GM23338 (cell line): ENCODE data around the gene MOSPD2. TPM values are rescaled to one million over a fixed set of nuclear protein-coding genes. Genes with fewer than 3 reads are reported as not detected.
A peak's percentile ranks its signal among the peaks of the same experiment; 100 is the strongest.

Experiments used
- ATAC-seq: fragments of 200-7000 bp; cut with Tn5 transposase; 3 replicates; pipeline ENCODE4 v1.9.1; 2020
- DNase-seq: peaks from one replicate; pipeline ENCODE4 v3.0.0-alpha.2; 2015; ENCODE audit warnings: low spot score
- H2AFZ ChIP-seq: fragments of 200-600 bp; sonication (generic); 2 replicates; pipeline ENCODE4 v1.8.0; 2016; ENCODE audit warnings: antibody characterized with exemption, mild to moderate bottlenecking, moderate library complexity
- H3F3A ChIP-seq: fragments of 200-600 bp; sonication (generic); replicated peaks from 2 replicates; pipeline ENCODE4 v1.8.0; 2017; ENCODE audit warnings: antibody characterized with exemption, mixed run types, low read depth
- H3K27ac ChIP-seq: fragments of 200-600 bp; sonication (generic); 2 replicates; pipeline ENCODE4 v1.6.1; 2016; ENCODE audit warnings: low read depth
- H3K27me3 ChIP-seq: fragments of 200-600 bp; sonication (generic); 2 replicates; pipeline ENCODE4 v1.8.0; 2016; ENCODE audit warnings: mild to moderate bottlenecking, mixed run types, moderate library complexity; ENCODE audit not compliant: insufficient read depth
- H3K36me3 ChIP-seq: fragments of 200-600 bp; sonication (generic); 2 replicates; pipeline ENCODE4 v1.8.0; 2016; ENCODE audit warnings: mild to moderate bottlenecking; ENCODE audit not compliant: insufficient read depth
- H3K4me1 ChIP-seq: fragments of 200-600 bp; sonication (generic); 2 replicates; pipeline ENCODE4 v1.8.0; 2016; ENCODE audit warnings: mild to moderate bottlenecking, moderate library complexity; ENCODE audit not compliant: insufficient read depth
- H3K4me2 ChIP-seq: fragments of 200-600 bp; sonication (generic); 2 replicates; pipeline ENCODE4 v1.7.1; 2017; ENCODE audit warnings: mixed run types
- H3K4me3 ChIP-seq: fragments of 200-600 bp; sonication (generic); 2 replicates; pipeline ENCODE4 v1.6.1; 2016; ENCODE audit warnings: mixed run types
- H3K79me2 ChIP-seq: fragments of 200-600 bp; sonication (generic); replicated peaks from 2 replicates; pipeline ENCODE4 v1.8.0; 2017; ENCODE audit warnings: mild to moderate bottlenecking; ENCODE audit not compliant: insufficient read depth
- H3K9me2 ChIP-seq: fragments of 200-600 bp; sonication (generic); 2 replicates; pipeline ENCODE4 v1.8.0; 2017; ENCODE audit not compliant: insufficient read depth
- H4K20me1 ChIP-seq: fragments of 200-600 bp; sonication (generic); replicated peaks from 2 replicates; pipeline ENCODE4 v1.8.0; 2017; ENCODE audit warnings: mild to moderate bottlenecking; ENCODE audit not compliant: insufficient read depth
- H3K27ac Mint-ChIP-seq: 2 replicates; pipeline ENCODE4 v1.8.0; 2020; ENCODE audit warnings: inconsistent platforms, mild to moderate bottlenecking, moderate library complexity, mixed read lengths
- H3K27me3 Mint-ChIP-seq: 3 replicates; pipeline ENCODE4 v1.8.0; 2022; ENCODE audit warnings: low read depth, mild to moderate bottlenecking, moderate library complexity, mixed read lengths, inconsistent platforms; ENCODE audit not compliant: insufficient read depth, poor library complexity
- H3K36me3 Mint-ChIP-seq: 3 replicates; pipeline ENCODE4 v1.8.0; 2021; ENCODE audit warnings: low read depth, mild to moderate bottlenecking, inconsistent platforms, moderate library complexity, mixed read lengths
- H3K4me1 Mint-ChIP-seq: 3 replicates; pipeline ENCODE4 v1.8.0; 2020; ENCODE audit warnings: mild to moderate bottlenecking, inconsistent platforms, mixed read lengths
- H3K4me3 Mint-ChIP-seq: 3 replicates; pipeline ENCODE4 v1.8.0; 2021; ENCODE audit warnings: moderate library complexity, mild to moderate bottlenecking, inconsistent platforms, mixed read lengths
- H3K9me3 Mint-ChIP-seq: 3 replicates; pipeline ENCODE4 v1.8.0; 2020; ENCODE audit warnings: moderate library complexity, mild to moderate bottlenecking, inconsistent platforms, mixed read lengths
- CREB1 ChIP-seq: fragments of 250-450 bp; sonication (Bioruptor Pico); IDR thresholded peaks from 2 replicates; pipeline ENCODE4 v1.5.0; 2020; ENCODE audit warnings: low read depth, mild to moderate bottlenecking, moderate library complexity
- EZH2 ChIP-seq: fragments of 200-600 bp; sonication (generic); IDR thresholded peaks from one replicate; pipeline ENCODE4 v1.8.0; 2017; ENCODE audit warnings: antibody characterized with exemption, mild to moderate bottlenecking, low read depth; ENCODE audit not compliant: unreplicated experiment
- EZH2phosphoT487 ChIP-seq: fragments of 200-600 bp; sonication (generic); IDR thresholded peaks from one replicate; pipeline ENCODE4 v1.8.1; 2018; ENCODE audit warnings: antibody characterized with exemption; ENCODE audit not compliant: unreplicated experiment
- JUNB ChIP-seq: IDR thresholded peaks from one replicate; pipeline ENCODE4 v1.6.1; 2016; ENCODE audit warnings: antibody characterized with exemption; ENCODE audit not compliant: unreplicated experiment
- NANOG ChIP-seq: IDR thresholded peaks from 2 replicates; pipeline ENCODE4 v1.6.1; 2016; ENCODE audit warnings: antibody characterized with exemption, borderline replicate concordance
- POLR2AphosphoS5 ChIP-seq: IDR thresholded peaks from 2 replicates; pipeline ENCODE4 v1.6.1; 2016; ENCODE audit warnings: antibody characterized with exemption, low read depth
- STAT1 ChIP-seq: IDR thresholded peaks from one replicate; pipeline ENCODE4 v1.6.1; 2016; ENCODE audit warnings: antibody characterized with exemption; ENCODE audit not compliant: unreplicated experiment
- ZNF114 ChIP-seq: fragments of 250-450 bp; sonication (Bioruptor Pico); IDR thresholded peaks from 2 replicates; pipeline ENCODE4 v1.5.0; 2020; ENCODE audit warnings: mild to moderate bottlenecking, moderate library complexity
- ZNF331 ChIP-seq: fragments of 250-450 bp; sonication (Bioruptor Pico); IDR thresholded peaks from 2 replicates; pipeline ENCODE4 v1.5.0; 2020; ENCODE audit warnings: low read depth, mild to moderate bottlenecking, moderate library complexity
- ZNF462 ChIP-seq: fragments of 250-450 bp; sonication (Bioruptor Pico); IDR thresholded peaks from 2 replicates; pipeline ENCODE4 v1.5.0; 2020; ENCODE audit warnings: mild to moderate bottlenecking, moderate library complexity
- polyA plus RNA-seq: library from polyadenylated mRNA; unstranded; fragments of >200 nt; fragmentation: Nextera tagmentation; extraction: Ambion mirVana; gene quantifications from 2 replicates; pipeline ENCODE4 v1.2.1, GENCODE V29; 2016
- total RNA-seq: library from RNA; depleted of rRNA; stranded (reverse); fragments of >200 nt; shearing (Covaris generic); gene quantifications from 2 replicates; pipeline ENCODE4 v1.2.3, GENCODE V29; 2014
- TF ChIP-seq, protein P1 (sequence below): IDR thresholded peaks from 2 replicates; pipeline ENCODE4 v1.6.1; 2016; ENCODE audit warnings: antibody characterized with exemption
- TF ChIP-seq, protein P2 (sequence below): IDR thresholded peaks from one replicate; pipeline ENCODE4 v1.6.1; 2018; ENCODE audit warnings: antibody characterized with exemption; ENCODE audit not compliant: unreplicated experiment
- TF ChIP-seq, protein P3 (sequence below), 2 experiments: fragments of 200-600 bp in 1 of 2; sonication (generic) in 1 of 2; conservative IDR thresholded peaks; 2 replicates each; pipeline versions ENCODE4 v1.5.1 to v1.6.1; 2016 to 2017; ENCODE audit warnings: antibody characterized with exemption in 2 of 2, low read depth in 2 of 2, mild to moderate bottlenecking in 2 of 2, moderate library complexity in 1 of 2

The MOSPD2 gene
- total and polyA plus RNA-seq, 2 experiments from 2014 or later, result 8.5 to 13.9 TPM

- Mint-ChIP-seq H3K4me1 (no peaks in the 10 kb centered on the region; the same call in 2 of the 3 replicates), H3K27me3 (no peaks in the 10 kb centered on the region), H3K27ac (no peak overlapping the region), H3K4me3 (peak overlapping the region; percentile 79), H3K36me3 (peaks cover 24% of the 10 kb centered on the region), H3K9me3 (peaks cover 6% of the 10 kb centered on the region; the same call in 2 of the 3 replicates)
- DNase-seq, result peak; percentile 1
- Histone ChIP-seq H3K27ac (0 out of 2 replicates have a peak overlapping the region, but pooled peaks have one; percentile 79), H2AFZ (no peak overlapping the region), H3K9me2 (no peaks in the 10 kb centered on the region), H3F3A (no peaks in the 10 kb centered on the region), H4K20me1 (no peaks in the 10 kb centered on the region; the same call in 1 of the 2 replicates), H3K4me2 (peak overlapping the region; percentile 74), H3K4me3 (peak overlapping the region; percentile 61), H3K4me1 (peaks cover 3% of the 10 kb centered on the region; the same call in 1 of the 2 replicates), H3K36me3 (no peaks in the 10 kb centered on the region), H3K27me3 (no peaks in the 10 kb centered on the region), H3K79me2 (peaks cover 68% of the 10 kb centered on the region)
- no peak for ATAC-seq
- TF ChIP-seq, protein P1, sequence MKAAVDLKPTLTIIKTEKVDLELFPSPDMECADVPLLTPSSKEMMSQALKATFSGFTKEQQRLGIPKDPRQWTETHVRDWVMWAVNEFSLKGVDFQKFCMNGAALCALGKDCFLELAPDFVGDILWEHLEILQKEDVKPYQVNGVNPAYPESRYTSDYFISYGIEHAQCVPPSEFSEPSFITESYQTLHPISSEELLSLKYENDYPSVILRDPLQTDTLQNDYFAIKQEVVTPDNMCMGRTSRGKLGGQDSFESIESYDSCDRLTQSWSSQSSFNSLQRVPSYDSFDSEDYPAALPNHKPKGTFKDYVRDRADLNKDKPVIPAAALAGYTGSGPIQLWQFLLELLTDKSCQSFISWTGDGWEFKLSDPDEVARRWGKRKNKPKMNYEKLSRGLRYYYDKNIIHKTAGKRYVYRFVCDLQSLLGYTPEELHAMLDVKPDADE, result no peak
- TF ChIP-seq JUNB, result no peak
- TF ChIP-seq POLR2AphosphoS5, result no peak
- TF ChIP-seq STAT1, result no peak
- TF ChIP-seq EZH2phosphoT487, result no peak
- no peak for TF ChIP-seq ZNF114
- TF ChIP-seq, protein P2, sequence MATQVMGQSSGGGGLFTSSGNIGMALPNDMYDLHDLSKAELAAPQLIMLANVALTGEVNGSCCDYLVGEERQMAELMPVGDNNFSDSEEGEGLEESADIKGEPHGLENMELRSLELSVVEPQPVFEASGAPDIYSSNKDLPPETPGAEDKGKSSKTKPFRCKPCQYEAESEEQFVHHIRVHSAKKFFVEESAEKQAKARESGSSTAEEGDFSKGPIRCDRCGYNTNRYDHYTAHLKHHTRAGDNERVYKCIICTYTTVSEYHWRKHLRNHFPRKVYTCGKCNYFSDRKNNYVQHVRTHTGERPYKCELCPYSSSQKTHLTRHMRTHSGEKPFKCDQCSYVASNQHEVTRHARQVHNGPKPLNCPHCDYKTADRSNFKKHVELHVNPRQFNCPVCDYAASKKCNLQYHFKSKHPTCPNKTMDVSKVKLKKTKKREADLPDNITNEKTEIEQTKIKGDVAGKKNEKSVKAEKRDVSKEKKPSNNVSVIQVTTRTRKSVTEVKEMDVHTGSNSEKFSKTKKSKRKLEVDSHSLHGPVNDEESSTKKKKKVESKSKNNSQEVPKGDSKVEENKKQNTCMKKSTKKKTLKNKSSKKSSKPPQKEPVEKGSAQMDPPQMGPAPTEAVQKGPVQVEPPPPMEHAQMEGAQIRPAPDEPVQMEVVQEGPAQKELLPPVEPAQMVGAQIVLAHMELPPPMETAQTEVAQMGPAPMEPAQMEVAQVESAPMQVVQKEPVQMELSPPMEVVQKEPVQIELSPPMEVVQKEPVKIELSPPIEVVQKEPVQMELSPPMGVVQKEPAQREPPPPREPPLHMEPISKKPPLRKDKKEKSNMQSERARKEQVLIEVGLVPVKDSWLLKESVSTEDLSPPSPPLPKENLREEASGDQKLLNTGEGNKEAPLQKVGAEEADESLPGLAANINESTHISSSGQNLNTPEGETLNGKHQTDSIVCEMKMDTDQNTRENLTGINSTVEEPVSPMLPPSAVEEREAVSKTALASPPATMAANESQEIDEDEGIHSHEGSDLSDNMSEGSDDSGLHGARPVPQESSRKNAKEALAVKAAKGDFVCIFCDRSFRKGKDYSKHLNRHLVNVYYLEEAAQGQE, result no peak
- TF ChIP-seq, protein P3, sequence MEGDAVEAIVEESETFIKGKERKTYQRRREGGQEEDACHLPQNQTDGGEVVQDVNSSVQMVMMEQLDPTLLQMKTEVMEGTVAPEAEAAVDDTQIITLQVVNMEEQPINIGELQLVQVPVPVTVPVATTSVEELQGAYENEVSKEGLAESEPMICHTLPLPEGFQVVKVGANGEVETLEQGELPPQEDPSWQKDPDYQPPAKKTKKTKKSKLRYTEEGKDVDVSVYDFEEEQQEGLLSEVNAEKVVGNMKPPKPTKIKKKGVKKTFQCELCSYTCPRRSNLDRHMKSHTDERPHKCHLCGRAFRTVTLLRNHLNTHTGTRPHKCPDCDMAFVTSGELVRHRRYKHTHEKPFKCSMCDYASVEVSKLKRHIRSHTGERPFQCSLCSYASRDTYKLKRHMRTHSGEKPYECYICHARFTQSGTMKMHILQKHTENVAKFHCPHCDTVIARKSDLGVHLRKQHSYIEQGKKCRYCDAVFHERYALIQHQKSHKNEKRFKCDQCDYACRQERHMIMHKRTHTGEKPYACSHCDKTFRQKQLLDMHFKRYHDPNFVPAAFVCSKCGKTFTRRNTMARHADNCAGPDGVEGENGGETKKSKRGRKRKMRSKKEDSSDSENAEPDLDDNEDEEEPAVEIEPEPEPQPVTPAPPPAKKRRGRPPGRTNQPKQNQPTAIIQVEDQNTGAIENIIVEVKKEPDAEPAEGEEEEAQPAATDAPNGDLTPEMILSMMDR (conservative IDR thresholded peaks at IDR 0.05; ENCODE audit: low read depth in 2 of 2), result no peak
- TF ChIP-seq CREB1 (CRISPR knock-in tag), result no peak
- no peak for TF ChIP-seq ZNF331 (CRISPR knock-in tag)
- no peak for TF ChIP-seq ZNF462 (CRISPR knock-in tag)
- TF ChIP-seq NANOG, result no peak
- TF ChIP-seq EZH2, result no peak
Observed at GRCh38 chrX:14872355-14872754, 866 bp upstream of the MOSPD2 start.
